ENCODE results near the gene OR2G2. TPM values are rescaled to one million over a fixed set of nuclear protein-coding genes. Genes with fewer than 3 reads are reported as not detected.

OR2G2 gene
- total RNA-seq, 1 donor from 2014 or later: not detected

DNA sequence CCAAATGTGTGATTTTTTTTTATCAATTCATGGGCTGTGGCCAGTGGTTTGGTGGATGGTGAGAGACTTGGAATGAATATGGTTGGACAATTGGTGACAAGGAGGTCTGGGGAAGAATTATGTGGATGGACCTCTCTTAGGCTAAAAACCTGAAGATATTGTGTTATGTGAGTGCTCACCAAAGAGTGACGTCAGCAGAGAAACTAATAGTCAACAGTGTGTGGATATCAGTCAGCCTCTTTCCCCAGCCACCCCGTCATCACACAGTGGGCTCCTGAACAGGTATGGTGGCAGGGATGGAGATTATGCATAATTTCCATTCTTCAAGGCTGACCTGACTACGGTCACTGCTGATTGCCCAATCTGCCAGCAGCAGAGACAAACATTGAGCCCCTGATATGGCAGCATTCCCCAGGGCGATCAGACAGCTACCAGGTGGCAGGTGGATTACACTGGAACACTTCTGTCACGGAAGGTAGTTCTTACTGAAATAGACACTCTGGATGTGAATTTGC is 9.2 kb upstream of the OR2G2 start:
- Histone ChIP-seq H3K4me3 (no peak overlapping the region), H3K27me3 (no peaks in the 10 kb centered on the region), H4K20me1 (ENCODE audit: low read depth) (no peaks in the 10 kb centered on the region), H3K9me3 (ENCODE audit: low read depth) (no peaks in the 10 kb centered on the region), H2AFZ (replicated peaks) (no peak overlapping the region), H3K4me2 (no peak overlapping the region), H3K9ac (no peak overlapping the region), H3K4me1 (no peaks in the 10 kb centered on the region), H3K79me2 (ENCODE audit: low read depth) (no peaks in the 10 kb centered on the region), H3F3A (ENCODE audit: low read depth) (no peaks in the 10 kb centered on the region), H3K27ac (no peak overlapping the region), H3K36me3 (no peaks in the 10 kb centered on the region)
- no peaks in the 10 kb centered on the region for H3K36me3 Mint-ChIP-seq
- H3K27ac Mint-ChIP-seq: no peak overlapping the region
- no peaks in the 10 kb centered on the region for H3K9me3 Mint-ChIP-seq
- no peak for DNase-seq (ENCODE audit: low spot score)
- no peaks in the 10 kb centered on the region for H3K27me3 Mint-ChIP-seq (ENCODE audit: insufficient read depth, low read depth)
- no peaks in the 10 kb centered on the region for H3K4me1 Mint-ChIP-seq
- no peak for TF ChIP-seq EZH2phosphoT487 (IDR thresholded peaks at IDR 0.05)
- no peak for TF ChIP-seq EZH2 (IDR thresholded peaks at IDR 0.05)
- no peak for TF ChIP-seq CTCF (IDR thresholded peaks at IDR 0.05)
- no peak overlapping the region for H3K4me3 Mint-ChIP-seq

GRCh38 chr1:247605286-247605685 is 17.1 kb downstream of the OR2G2 start, which contains the start of gene OR2G3:
Gene OR2G3, plus strand, starts transcription at chr1:247605586. Its CDS starts 0 bp downstream, at chr1:247605586.
- no peak within 1 kb of the TSS for H2AFZ ChIP-seq (replicated peaks)
- no peaks in the 10 kb centered on the region for H3K27me3 ChIP-seq
- no peaks in the 10 kb centered on the region for H3K4me1 Mint-ChIP-seq
- no peaks in the 10 kb centered on the region for H3K27me3 Mint-ChIP-seq (ENCODE audit: insufficient read depth, low read depth)
- DNase-seq (ENCODE audit: low spot score): no peak
- H3K36me3 Mint-ChIP-seq: no peaks in the 10 kb centered on the region
- H3K27ac ChIP-seq: no peak within 1 kb of the TSS
- peaks cover 4% of the 10 kb centered on the region for H3K9me3 ChIP-seq (ENCODE audit: low read depth)
- H3K4me1 ChIP-seq: no peaks in the 10 kb centered on the region
- H4K20me1 ChIP-seq (ENCODE audit: low read depth): no peaks in the 10 kb centered on the region
- no peak for TF ChIP-seq EZH2 (IDR thresholded peaks at IDR 0.05)
- no peak for TF ChIP-seq EZH2phosphoT487 (IDR thresholded peaks at IDR 0.05)
- no peak for TF ChIP-seq CTCF (IDR thresholded peaks at IDR 0.05)
- H3K4me3 Mint-ChIP-seq: no peak within 1 kb of the TSS
- no peak within 1 kb of the TSS for H3K27ac Mint-ChIP-seq
- no peak within 1 kb of the TSS for H3K9ac ChIP-seq
- H3F3A ChIP-seq (ENCODE audit: low read depth): no peaks in the 10 kb centered on the region
- no peaks in the 10 kb centered on the region for H3K36me3 ChIP-seq
- H3K9me3 Mint-ChIP-seq: no peaks in the 10 kb centered on the region
- H3K4me2 ChIP-seq: no peak within 1 kb of the TSS
- H3K4me3 ChIP-seq: no peak within 1 kb of the TSS
- no peaks in the 10 kb centered on the region for H3K79me2 ChIP-seq (ENCODE audit: low read depth)

- H3K4me3 Mint-ChIP-seq: no peak overlapping the region
- Histone ChIP-seq H3K27ac (no peak overlapping the region), H3K9me3 (ENCODE audit: low read depth) (peaks cover 4% of the 10 kb centered on the region), H3K4me1 (no peaks in the 10 kb centered on the region), H3K9ac (no peak overlapping the region), H4K20me1 (ENCODE audit: low read depth) (no peaks in the 10 kb centered on the region), H2AFZ (replicated peaks) (no peak overlapping the region), H3F3A (ENCODE audit: low read depth) (no peaks in the 10 kb centered on the region), H3K79me2 (ENCODE audit: low read depth) (no peaks in the 10 kb centered on the region), H3K4me3 (no peak overlapping the region), H3K4me2 (no peak overlapping the region), H3K36me3 (no peaks in the 10 kb centered on the region), H3K27me3 (no peaks in the 10 kb centered on the region)
- no peak overlapping the region for H3K27ac Mint-ChIP-seq
- H3K27me3 Mint-ChIP-seq (ENCODE audit: insufficient read depth, low read depth): peaks cover 2% of the 10 kb centered on the region
- TF ChIP-seq EZH2 (IDR thresholded peaks at IDR 0.05) (no peak), CTCF (IDR thresholded peaks at IDR 0.05) (no peak), EZH2phosphoT487 (IDR thresholded peaks at IDR 0.05) (no peak)
- H3K4me1 Mint-ChIP-seq: no peaks in the 10 kb centered on the region
- H3K9me3 Mint-ChIP-seq: peaks cover 2% of the 10 kb centered on the region
- no peaks in the 10 kb centered on the region for H3K36me3 Mint-ChIP-seq
- no peak for DNase-seq (ENCODE audit: low spot score)
These were observed 25.2 kb downstream of the OR2G2 start for GRCh38 chr1:247613405-247613804.
